A204.1 (cell line): ENCODE measurements around the gene PHF14.
"Not testable (repeated sequence)": the region's sequence is repeated elsewhere in the genome, so short reads cannot be mapped to it uniquely, and the experiment has no call there.

Experiments
- FAIRE-seq: peaks from 2 replicates; lab custom pipeline; 2012; peaks lifted over from hg19 to GRCh38; lab: Jason Lieb, UNC

Gene PHF14, protein sequence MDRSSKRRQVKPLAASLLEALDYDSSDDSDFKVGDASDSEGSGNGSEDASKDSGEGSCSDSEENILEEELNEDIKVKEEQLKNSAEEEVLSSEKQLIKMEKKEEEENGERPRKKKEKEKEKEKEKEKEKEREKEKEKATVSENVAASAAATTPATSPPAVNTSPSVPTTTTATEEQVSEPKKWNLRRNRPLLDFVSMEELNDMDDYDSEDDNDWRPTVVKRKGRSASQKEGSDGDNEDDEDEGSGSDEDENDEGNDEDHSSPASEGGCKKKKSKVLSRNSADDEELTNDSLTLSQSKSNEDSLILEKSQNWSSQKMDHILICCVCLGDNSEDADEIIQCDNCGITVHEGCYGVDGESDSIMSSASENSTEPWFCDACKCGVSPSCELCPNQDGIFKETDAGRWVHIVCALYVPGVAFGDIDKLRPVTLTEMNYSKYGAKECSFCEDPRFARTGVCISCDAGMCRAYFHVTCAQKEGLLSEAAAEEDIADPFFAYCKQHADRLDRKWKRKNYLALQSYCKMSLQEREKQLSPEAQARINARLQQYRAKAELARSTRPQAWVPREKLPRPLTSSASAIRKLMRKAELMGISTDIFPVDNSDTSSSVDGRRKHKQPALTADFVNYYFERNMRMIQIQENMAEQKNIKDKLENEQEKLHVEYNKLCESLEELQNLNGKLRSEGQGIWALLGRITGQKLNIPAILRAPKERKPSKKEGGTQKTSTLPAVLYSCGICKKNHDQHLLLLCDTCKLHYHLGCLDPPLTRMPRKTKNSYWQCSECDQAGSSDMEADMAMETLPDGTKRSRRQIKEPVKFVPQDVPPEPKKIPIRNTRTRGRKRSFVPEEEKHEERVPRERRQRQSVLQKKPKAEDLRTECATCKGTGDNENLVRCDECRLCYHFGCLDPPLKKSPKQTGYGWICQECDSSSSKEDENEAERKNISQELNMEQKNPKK

GRCh38 chr7:10973061-10973941 is at the start of gene PHF14:
PHF14 (plus strand) TSS chr7:10973872; CDS start chr7:10974324, 452 bp downstream.
- peak; percentile 98 for FAIRE-seq

GRCh38 chr7:10924370-10924769 is 49.3 kb upstream of the PHF14 start:
- no peak for FAIRE-seq

DNA sequence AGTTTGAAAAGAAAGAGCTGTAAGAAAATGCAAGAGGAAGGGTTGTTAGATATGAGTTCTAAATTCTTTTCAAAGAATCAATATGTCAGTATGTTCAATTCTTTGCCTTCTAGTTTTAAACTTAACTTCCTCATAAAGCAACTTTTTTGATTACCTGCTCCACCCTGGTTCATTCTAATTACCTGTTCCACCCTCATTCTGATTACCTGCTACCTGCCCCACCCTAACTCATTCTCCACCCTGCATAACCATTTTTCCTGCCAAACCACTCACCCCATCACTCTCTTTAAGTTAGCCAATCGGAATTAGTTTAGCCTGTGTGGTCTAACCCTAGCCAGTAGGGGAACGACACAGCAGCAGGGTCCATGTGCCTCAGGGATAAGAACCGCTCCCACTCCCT is 45.5 kb upstream of the PHF14 start:
- FAIRE-seq: not testable (repeated sequence)

GRCh38 chr7:10930551-10930950 is 43.1 kb upstream of the PHF14 start:
- no peak for FAIRE-seq

GRCh38 chr7:10931161-10931560 is 42.5 kb upstream of the PHF14 start:
- FAIRE-seq: no peak

DNA sequence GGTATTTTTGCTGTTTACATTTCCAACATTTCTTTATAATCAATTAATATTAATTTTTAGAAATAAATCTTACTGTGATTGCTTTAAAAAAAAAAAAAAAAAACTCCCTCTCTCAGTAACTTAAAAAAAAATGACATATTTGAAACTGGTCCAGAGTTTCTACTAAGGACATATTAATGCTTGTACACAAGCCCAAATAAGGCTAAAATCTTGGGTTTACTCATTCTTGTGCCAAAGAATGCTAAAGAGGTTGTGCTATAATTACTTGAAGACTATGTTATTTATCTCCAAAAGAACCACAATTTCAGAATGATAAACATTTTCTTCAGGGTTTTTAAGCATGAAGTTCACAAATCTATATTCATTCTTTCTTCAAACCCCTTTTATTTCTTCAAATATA is 39.4 kb upstream of the PHF14 start:
- peak; percentile 40 for FAIRE-seq

DNA sequence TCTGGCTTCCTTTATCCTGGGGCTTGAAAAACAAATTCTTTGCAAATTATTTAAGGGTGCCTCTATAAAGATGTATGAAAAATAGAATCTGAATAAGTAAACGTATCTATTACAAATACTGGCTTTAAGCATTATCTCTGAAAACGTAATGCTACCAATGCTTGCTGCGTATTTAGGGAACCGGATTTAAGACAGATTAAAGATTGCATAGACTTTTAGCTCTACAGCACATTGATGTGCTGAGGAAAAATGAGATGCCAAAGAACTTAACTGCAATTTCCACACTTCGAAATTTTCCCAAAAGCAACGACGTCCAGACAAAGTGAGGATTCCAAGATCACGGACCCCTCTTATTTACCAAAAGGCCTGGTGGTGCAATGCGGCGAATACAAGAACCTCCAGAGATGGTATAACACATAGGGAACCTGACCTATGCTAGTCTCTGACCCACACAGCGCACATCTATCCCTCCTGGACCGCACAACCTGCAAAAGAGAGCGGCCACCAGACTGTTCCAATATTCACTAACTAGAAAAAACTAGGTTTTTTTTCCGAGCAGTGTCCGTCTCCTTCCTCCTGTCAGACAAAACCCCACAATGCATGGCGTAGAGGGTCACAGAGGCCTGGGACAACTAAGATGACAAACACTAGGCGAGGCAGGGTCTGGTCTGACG is 34.3 kb upstream of the PHF14 start:
- no peak for FAIRE-seq

GRCh38 chr7:10939911-10940703 is 33.6 kb upstream of the PHF14 start:
- peak; percentile 81 for FAIRE-seq

GRCh38 chr7:10940704-10941355 is 32.8 kb upstream of the PHF14 start:
- FAIRE-seq: no peak

- FAIRE-seq: no peak
Observed at GRCh38 chr7:10950494-10950893, 23.2 kb upstream of the PHF14 start.

- not testable (repeated sequence) for FAIRE-seq
Observed at GRCh38 chr7:10950974-10951578, 22.6 kb upstream of the PHF14 start.

GRCh38 chr7:10952588-10952987 is 21.1 kb upstream of the PHF14 start:
- no peak for FAIRE-seq

GRCh38 chr7:10953078-10953750 is 20.5 kb upstream of the PHF14 start:
- not testable (repeated sequence) for FAIRE-seq

- no peak for FAIRE-seq
Observed at GRCh38 chr7:10956528-10956927, 17.1 kb upstream of the PHF14 start.

GRCh38 chr7:10960242-10960641 is 13.4 kb upstream of the PHF14 start:
- not testable (repeated sequence) for FAIRE-seq

DNA sequence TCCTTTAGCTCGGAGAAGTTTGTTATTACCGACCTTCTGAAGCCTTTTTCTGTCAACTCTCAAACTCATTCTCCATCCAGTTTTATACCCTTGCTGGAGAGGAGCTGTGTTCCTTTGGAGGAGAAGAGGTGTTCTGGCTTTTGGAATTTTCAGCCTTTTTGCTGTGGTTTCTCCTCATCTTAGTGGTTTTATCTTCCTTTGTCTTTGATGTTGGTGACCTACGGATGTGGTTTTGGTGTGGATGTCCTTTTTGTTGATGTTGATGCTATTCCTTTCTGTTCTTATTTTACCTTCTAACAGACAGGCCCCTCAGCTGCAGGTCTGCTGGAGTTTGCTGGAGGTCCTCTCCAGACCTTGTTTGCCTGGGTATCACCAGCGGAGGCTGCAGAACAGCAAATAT is 8.7 kb upstream of the PHF14 start:
- FAIRE-seq: not testable (repeated sequence)

DNA sequence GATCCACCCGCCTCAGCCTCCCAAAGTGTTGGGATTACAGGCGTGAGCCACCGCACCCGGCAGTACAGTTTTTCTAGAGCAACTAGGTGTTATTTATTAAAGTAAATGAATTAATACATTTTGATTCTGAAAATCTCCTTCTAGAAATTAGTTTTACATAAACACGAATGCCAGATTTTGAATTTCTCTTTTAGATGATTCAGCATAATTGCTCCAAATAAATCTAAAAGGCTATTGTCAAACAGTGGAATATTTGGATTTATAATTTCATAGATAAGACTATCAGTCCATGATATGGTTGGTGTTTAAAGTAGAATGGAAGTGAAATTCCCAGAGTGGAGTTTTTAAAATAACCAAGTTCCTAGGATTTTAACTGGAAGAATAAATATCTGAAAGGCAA is 1.5 kb upstream of the PHF14 start:
- no peak for FAIRE-seq

GRCh38 chr7:10973942-10974911 is 555 bp downstream of the PHF14 start:
- no peak for FAIRE-seq
